ENCODE measurements around the gene PPP1R3D.
"Not testable (repeated sequence)": the region's sequence is repeated elsewhere in the genome, so short reads cannot be mapped to it uniquely, and the experiment has no call there.

The PPP1R3D gene

DNA sequence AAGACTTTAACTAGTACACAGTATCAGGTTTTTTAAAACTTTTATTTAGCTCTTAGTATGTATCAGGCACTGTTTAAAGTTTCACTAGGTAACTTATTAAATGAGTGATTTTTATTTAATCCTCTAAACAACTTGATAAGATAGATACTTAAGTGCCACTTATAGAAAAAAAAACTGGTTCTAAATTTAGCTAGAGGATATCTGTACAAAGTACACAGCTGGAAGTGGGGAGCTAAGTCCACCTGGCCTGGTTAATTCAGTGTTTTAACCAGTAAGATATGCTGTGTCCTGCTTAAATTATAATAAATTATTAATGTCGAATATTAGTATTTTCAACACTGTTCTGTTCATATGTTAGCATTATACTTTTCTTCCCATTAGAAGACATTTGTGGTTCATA lies 44.2 kb downstream of the PPP1R3D start:
- no peak for DNase-seq (ENCODE audit: extremely low spot score)

DNA sequence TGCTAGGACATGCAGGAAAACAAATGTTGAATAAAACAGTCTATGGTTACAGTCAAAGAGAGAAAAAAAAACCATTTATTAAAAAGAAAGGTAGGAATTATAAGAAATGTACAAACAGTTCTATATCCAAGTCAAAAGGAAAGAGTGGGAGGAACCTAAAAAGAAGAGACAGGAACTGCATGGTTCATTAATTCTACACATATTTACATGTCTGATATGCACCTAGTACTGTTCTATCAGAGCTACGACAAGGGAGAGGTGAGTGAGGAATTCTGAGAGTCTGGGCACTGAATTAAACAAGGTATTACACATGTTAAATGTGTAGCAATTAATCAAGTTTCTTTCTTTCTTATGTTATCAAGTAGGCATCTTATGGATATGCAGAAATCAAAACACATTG lies 48.5 kb downstream of the PPP1R3D start:
- TF ChIP-seq, protein P1, sequence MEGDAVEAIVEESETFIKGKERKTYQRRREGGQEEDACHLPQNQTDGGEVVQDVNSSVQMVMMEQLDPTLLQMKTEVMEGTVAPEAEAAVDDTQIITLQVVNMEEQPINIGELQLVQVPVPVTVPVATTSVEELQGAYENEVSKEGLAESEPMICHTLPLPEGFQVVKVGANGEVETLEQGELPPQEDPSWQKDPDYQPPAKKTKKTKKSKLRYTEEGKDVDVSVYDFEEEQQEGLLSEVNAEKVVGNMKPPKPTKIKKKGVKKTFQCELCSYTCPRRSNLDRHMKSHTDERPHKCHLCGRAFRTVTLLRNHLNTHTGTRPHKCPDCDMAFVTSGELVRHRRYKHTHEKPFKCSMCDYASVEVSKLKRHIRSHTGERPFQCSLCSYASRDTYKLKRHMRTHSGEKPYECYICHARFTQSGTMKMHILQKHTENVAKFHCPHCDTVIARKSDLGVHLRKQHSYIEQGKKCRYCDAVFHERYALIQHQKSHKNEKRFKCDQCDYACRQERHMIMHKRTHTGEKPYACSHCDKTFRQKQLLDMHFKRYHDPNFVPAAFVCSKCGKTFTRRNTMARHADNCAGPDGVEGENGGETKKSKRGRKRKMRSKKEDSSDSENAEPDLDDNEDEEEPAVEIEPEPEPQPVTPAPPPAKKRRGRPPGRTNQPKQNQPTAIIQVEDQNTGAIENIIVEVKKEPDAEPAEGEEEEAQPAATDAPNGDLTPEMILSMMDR (IDR thresholded peaks at IDR 0.05; ENCODE audit: control extremely low read depth, extremely low read depth, low read depth, missing control alignments) = no peak
- ChIA-PET CTCF (no interaction called here), POLR2A (no interaction called here)
- no peak for DNase-seq (ENCODE audit: extremely low spot score)

More for the DNA sequence above, 44.2 kb downstream of the PPP1R3D start:
- TF ChIP-seq, protein P1 (IDR thresholded peaks at IDR 0.05; ENCODE audit: control extremely low read depth, extremely low read depth, low read depth, missing control alignments) = no peak
- ChIA-PET CTCF (interaction anchor here (0.9 to 1.8 kb wide), 2 partner anchors 13 to 38 kb away, joined by 3 to 4 read pairs; partner anchors contain the start of gene SYCP2), POLR2A (no interaction called here)

DNA sequence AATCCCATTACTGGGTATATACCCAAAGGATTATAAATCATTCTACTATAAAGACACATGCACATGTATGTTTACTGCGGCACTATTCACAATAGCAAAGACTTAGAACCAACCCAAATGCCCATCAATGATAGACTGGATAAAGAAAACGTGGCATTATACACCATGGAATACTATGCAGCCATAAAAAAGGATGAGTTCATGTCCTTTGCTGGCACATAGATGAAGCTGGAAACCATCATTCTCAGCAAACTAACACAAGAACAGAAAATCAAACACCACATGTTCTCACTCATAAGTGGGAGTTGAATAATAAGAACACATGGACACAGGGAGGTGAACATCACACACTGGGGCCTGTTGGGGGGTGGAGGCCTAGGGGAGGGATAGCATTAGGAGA lies 50.1 kb downstream of the PPP1R3D start:
- DNase-seq (ENCODE audit: extremely low spot score); POLR2A ChIA-PET; CTCF ChIA-PET: not testable (repeated sequence)

DNA sequence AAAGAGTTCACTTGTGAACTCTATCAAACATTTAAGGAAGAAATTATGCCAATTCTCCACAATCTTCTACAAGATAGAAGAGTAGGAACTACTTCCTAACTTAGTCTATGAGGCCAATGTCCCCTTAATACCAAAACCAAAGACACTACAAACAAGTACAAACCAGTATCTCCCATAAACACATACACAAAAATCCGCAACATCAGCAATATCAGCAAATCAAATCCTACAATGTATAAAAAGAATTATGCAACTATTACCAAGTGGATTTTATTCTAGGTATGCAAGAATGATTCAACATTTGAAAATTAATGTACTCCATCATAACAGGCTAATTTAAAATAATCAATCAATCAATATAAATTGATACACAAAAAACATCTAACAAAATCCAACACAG lies 52.1 kb downstream of the PPP1R3D start:
- CTCF ChIA-PET = no interaction called here
- no peak for DNase-seq (ENCODE audit: extremely low spot score)
- POLR2A ChIA-PET = no interaction called here
- TF ChIP-seq, protein P1 (IDR thresholded peaks at IDR 0.05; ENCODE audit: control extremely low read depth, extremely low read depth, low read depth, missing control alignments) = no peak

Measured in GM10248 (cell line).